ENCODE measurements around the gene C12orf42.

The C12orf42 gene

DNA sequence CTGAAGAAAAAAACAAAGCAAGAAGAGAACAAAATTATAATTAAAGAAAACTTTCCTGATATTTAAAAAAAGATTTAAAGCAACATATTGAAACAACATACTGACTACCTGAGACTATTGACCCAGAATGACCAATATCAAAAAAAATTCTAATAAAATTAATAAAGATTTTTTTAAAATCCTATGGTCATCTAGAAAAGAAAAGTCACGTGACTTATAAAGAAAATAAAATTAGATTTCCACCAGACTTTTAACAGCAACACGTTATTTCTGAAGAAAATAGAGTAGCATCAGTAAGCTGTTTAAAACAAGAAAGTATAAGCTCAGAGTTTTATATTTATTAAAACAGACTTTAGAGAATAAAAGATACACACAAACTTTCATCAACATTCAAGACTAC is 238.0 kb downstream of the C12orf42 start:
- Mint-ChIP-seq H3K36me3 (ENCODE audit: low read depth) (no peaks in the 10 kb centered on the region), H3K4me1 (ENCODE audit: low read depth) (no peaks in the 10 kb centered on the region), H3K9me3 (peaks cover under 1% of the 10 kb centered on the region), H3K4me3 (no peak overlapping the region), H3K27ac (no peak overlapping the region), H3K27me3 (no peaks in the 10 kb centered on the region)
- DNase-seq, result no peak
